DOHH2 (cell line): ENCODE data around the gene EIF3F.

Experiments used
- CTCF ChIP-seq: fragments of 200-600 bp; sonication (generic); IDR thresholded peaks from one replicate; pipeline ENCODE4 v1.5.1; 2014; ENCODE audit warnings: antibody characterized with exemption, mild to moderate bottlenecking, low read depth, low read length; ENCODE audit not compliant: poor library complexity, severe bottlenecking
- EZH2phosphoT487 ChIP-seq: fragments of 200-600 bp; sonication (generic); IDR thresholded peaks from 2 replicates; pipeline ENCODE4 v1.6.1; 2017; ENCODE audit warnings: borderline replicate concordance, mild to moderate bottlenecking, antibody characterized with exemption, low read length, moderate library complexity, mixed read lengths

- TF ChIP-seq CTCF (no peak), EZH2phosphoT487 (no peak)
Observed at GRCh38 chr11:8040261-8040920, 53.3 kb downstream of the EIF3F start.
